Immature natural killer cell (primary cell): Measurements from ENCODE around the gene PRR16. TPM values are rescaled to one million over a fixed set of nuclear protein-coding genes. Genes with fewer than 3 reads are reported as not detected.

Experiments used
- DNase-seq, 3 donors: peaks; one replicate each; pipeline ENCODE4 v3.0.0; 2022; ENCODE audit warnings: mixed read lengths in 1 of 3
- H3K27ac Mint-ChIP-seq, 6 donors: one replicate each; pipeline ENCODE4 v1.8.0; 2020; ENCODE audit warnings: mixed read lengths in 6 of 6, mild to moderate bottlenecking in 5 of 6, inconsistent platforms in 4 of 6, moderate library complexity in 3 of 6
- H3K27me3 Mint-ChIP-seq, 3 donors: one replicate each; pipeline ENCODE4 v1.8.0; 2020 to 2021; ENCODE audit warnings: low read depth in 3 of 3, mild to moderate bottlenecking in 3 of 3, mixed read lengths in 3 of 3, moderate library complexity in 3 of 3, inconsistent platforms in 1 of 3
- H3K36me3 Mint-ChIP-seq, 3 donors: one replicate each; pipeline ENCODE4 v1.8.0; 2020; ENCODE audit warnings: mixed read lengths in 3 of 3, inconsistent platforms in 2 of 3, mild to moderate bottlenecking in 2 of 3
- H3K4me1 Mint-ChIP-seq, 2 donors: one replicate each; pipeline ENCODE4 v1.8.0; 2020; ENCODE audit warnings: inconsistent platforms in 2 of 2, mild to moderate bottlenecking in 2 of 2, mixed read lengths in 2 of 2, moderate library complexity in 1 of 2
- H3K4me3 Mint-ChIP-seq, 5 donors: one replicate each; pipeline ENCODE4 v1.8.0; 2020; ENCODE audit warnings: mild to moderate bottlenecking in 5 of 5, mixed read lengths in 5 of 5, inconsistent platforms in 3 of 5, moderate library complexity in 3 of 5
- H3K9me3 Mint-ChIP-seq, 6 donors: one replicate each; pipeline ENCODE4 v1.8.0; 2020; ENCODE audit warnings: mild to moderate bottlenecking in 6 of 6, mixed read lengths in 6 of 6, inconsistent platforms in 4 of 6, moderate library complexity in 3 of 6
- polyA plus RNA-seq, 3 donors: library from polyadenylated mRNA; unstranded; fragments of 300-500 nt; fragmentation: Illumina TruSeq; gene quantifications; one replicate each; pipeline ENCODE4 v1.2.3, GENCODE V29; 2021

The PRR16 gene
- polyA plus RNA-seq, 3 donors from 2014 or later: not detected

DNA sequence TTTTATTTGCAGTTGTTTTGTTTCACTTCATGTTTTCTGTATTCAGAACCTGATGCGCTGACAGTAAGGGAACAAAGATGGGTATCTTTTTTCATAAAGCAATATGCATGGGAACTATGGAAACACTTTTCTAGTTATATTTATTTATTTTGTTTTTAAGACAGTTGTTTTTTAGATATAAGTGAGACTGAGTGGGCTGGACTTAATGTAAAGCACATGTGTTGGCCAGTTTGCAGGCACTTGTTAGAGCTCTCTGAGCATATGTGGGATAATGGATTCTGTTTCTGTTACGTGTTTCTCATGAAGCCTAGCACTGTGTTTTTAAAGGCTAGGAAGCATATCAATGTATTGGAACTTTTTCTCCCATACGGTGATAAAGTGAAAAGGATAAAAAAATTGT is 164.1 kb downstream of the PRR16 start:
- Mint-ChIP-seq H3K27me3 (peaks cover 0 to 2% (median 0%) of the 10 kb centered on the region in 3 donors), H3K9me3 (peaks cover 9 to 31% (median 21%) of the 10 kb centered on the region in 6 donors), H3K4me1 (peaks cover 0 to 8% of the 10 kb centered on the region in 2 donors), H3K36me3 (peaks cover 0 to 3% (median 0%) of the 10 kb centered on the region in 3 donors), H3K27ac (no peak overlapping the region), H3K4me3 (no peak overlapping the region)
- DNase-seq: no peak

DNA sequence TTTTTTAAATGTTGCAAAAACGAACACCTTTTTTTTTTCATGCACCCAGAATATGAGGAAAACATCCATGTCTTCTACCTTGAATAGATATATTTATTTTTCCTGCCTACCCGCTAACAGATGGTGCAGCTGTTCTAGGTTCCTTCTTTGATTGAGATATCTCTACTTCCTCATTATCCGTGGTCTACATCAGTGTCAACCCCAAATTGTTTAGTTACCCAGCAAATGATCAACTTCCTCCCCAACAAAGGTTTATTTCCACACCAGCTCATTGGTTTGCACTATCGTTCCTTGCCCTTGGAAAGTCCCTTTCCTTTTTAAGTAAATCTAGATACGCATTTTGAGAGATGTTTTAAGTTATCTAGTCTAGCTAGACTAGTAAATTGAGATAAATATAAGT is 166.4 kb downstream of the PRR16 start:
- Mint-ChIP-seq H3K27me3 (peaks cover 0 to 2% (median 0%) of the 10 kb centered on the region in 3 donors), H3K4me1 (no peaks in the 10 kb centered on the region), H3K9me3 (peaks cover 9 to 42% (median 27%) of the 10 kb centered on the region in 6 donors), H3K27ac (no peak overlapping the region), H3K36me3 (peaks cover 0 to 3% (median 0%) of the 10 kb centered on the region in 3 donors), H3K4me3 (no peak overlapping the region)
- no peak for DNase-seq

DNA sequence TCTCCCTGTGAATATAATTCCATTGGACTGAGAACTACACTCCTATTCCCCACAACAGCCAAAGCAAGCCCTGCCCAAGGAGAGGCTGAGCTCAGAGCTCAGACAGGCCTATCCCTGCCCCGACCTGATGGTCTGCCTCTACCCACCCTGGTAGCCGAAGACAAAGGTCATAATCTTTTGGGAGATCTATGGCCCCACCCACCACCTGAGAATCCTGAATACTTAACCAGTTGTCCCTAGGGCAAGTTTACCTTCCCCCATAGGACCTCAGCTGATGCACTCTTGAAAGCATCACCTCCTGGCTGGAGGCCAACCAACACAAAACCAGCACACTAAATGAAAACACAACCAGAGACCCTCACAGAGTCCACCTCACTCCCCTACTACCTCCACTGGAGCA is 167.5 kb downstream of the PRR16 start:
- DNase-seq: no peak
- Mint-ChIP-seq H3K36me3 (peaks cover 0 to 3% (median 0%) of the 10 kb centered on the region in 3 donors), H3K9me3 (peaks cover 11 to 45% (median 30%) of the 10 kb centered on the region in 6 donors), H3K4me1 (no peaks in the 10 kb centered on the region), H3K27ac (no peak overlapping the region), H3K4me3 (no peak overlapping the region), H3K27me3 (peaks cover 0 to 2% (median 0%) of the 10 kb centered on the region in 3 donors)

DNA sequence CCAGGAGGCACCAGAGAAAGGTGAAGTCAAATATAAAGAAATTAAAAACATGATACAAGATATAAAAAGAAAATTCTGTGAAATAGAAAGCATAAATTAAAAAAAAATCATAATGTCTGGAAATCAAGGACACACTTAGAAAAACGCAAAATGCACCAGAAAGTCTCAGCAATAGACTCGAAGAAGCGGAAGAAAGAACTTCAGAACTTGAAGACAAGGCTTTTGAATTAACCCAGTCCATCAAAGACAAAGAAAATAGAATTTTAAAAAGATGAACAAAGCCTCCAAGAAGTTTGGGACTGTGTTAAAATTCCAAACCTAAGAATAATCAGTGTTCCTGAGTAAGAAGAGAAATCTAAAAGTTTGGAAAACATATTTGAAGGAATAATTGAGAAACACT is 168.3 kb downstream of the PRR16 start:
- Mint-ChIP-seq H3K27ac (no peak overlapping the region), H3K9me3 (peaks cover 11 to 51% (median 32%) of the 10 kb centered on the region in 6 donors)

DNA sequence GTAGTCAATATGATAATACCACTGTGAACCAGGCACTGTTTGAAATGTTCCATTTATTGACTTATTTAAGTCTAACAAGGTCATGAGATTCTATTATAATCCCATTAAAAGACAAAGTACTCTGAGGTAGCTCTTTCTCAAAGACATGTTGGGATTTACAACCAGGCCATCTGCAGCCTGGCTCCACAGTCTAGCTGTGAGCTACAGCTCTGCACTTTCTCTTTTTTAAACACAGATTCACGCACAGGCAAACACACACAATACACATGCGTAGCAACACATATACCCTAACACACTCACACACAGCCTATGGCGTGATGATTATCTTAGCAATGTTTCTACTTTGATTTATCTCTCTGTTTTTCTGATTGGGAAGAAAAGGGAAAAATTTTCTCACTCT is 174.3 kb downstream of the PRR16 start:
- no peaks in the 10 kb centered on the region for H3K36me3 Mint-ChIP-seq
- DNase-seq: no peak
- H3K4me3 Mint-ChIP-seq: no peak overlapping the region
- no peak overlapping the region for H3K27ac Mint-ChIP-seq
- H3K27me3 Mint-ChIP-seq: no peaks in the 10 kb centered on the region
- peaks cover 9 to 38% (median 18%) of the 10 kb centered on the region in 6 donors for H3K9me3 Mint-ChIP-seq
- no peaks in the 10 kb centered on the region for H3K4me1 Mint-ChIP-seq

More for the DNA sequence above, 168.3 kb downstream of the PRR16 start:
- Mint-ChIP-seq H3K4me3 (no peak overlapping the region), H3K36me3 (peaks cover 0 to 3% (median 0%) of the 10 kb centered on the region in 3 donors), H3K27me3 (peaks cover 0 to 2% (median 0%) of the 10 kb centered on the region in 3 donors), H3K4me1 (no peaks in the 10 kb centered on the region)
- no peak for DNase-seq

DNA sequence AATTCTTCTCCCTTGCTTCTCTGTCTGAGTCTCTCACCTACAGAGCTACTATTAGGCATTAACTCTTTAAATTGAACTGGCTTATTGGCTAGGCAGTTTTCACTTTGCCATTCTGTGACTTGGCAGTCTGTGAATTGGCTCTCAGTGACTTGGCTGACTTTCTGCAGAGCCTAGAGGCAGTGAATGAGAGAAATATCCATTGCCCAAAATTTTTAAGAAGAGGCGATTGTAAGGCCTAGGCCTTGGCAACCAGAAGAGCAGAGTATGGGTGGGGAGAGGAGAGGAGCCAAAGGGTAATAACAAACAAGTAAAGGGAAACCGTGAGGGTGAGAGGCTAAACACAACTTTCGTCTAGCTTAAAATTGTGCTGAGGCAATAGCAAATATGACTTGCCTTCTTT is 176.7 kb downstream of the PRR16 start:
- peaks cover 9 to 23% (median 14%) of the 10 kb centered on the region in 6 donors for H3K9me3 Mint-ChIP-seq
- no peak overlapping the region for H3K27ac Mint-ChIP-seq
- H3K4me1 Mint-ChIP-seq: no peaks in the 10 kb centered on the region
- H3K4me3 Mint-ChIP-seq: no peak overlapping the region
- H3K27me3 Mint-ChIP-seq: no peaks in the 10 kb centered on the region
- no peaks in the 10 kb centered on the region for H3K36me3 Mint-ChIP-seq
- DNase-seq: no peak

DNA sequence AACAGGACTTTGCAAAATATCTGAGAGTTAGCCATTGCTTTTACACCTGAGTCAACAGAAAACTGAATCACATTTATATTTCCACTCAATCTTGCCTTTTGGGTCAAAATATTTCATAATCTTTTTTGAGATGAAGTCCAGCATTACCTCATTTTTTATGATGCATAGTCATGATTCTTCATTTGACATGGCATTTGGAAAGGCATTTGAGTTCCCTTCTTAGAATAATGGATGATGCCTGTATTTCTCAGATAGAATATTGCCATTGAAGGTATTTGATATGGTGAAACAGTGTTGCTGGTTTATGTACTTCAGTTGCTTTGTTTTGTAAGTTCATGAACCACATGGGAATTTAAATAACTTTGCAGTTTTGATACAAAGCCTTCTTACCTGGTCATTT is 180.4 kb downstream of the PRR16 start:
- DNase-seq: no peak
- Mint-ChIP-seq H3K4me3 (no peak overlapping the region), H3K27ac (no peak overlapping the region), H3K4me1 (no peaks in the 10 kb centered on the region), H3K9me3 (peaks cover 0 to 11% (median 8%) of the 10 kb centered on the region in 6 donors), H3K36me3 (no peaks in the 10 kb centered on the region), H3K27me3 (no peaks in the 10 kb centered on the region)

DNA sequence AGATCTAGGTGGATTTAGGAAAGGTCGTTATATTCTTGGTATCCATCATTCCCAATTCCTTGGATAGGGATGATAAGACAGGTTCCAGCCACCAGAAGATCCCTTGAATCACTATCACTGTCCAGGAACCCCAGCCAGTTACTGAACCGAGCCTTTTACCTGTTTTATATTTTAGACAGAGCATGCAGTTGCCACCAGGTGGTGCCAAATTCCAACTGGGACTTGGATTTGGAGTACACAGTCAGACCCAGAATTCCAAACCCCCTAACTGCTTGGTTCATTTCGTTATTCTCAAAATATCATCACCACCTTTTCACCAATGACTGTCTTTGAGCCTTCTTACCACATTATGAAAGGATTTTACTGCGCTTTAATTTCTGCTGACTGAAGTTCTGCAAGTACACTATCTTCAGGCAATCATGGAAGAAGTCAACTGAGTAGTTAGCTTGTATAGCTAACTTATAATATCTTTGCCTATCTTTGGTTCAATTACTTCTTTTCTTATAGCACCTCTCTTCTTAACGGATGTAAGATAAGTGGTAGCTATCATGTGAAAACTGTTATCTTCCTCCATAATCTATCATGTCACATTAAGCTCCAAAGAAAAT is 191.8 kb downstream of the PRR16 start:
- peaks cover 0 to 1% (median 0%) of the 10 kb centered on the region in 3 donors for H3K27me3 Mint-ChIP-seq
- no peak for DNase-seq
- no peak overlapping the region for H3K4me3 Mint-ChIP-seq
- H3K36me3 Mint-ChIP-seq: peaks cover 0 to 2% (median 0%) of the 10 kb centered on the region in 3 donors
- H3K27ac Mint-ChIP-seq: no peak overlapping the region
- H3K9me3 Mint-ChIP-seq: peaks cover 2 to 35% (median 8%) of the 10 kb centered on the region in 6 donors
- no peaks in the 10 kb centered on the region for H3K4me1 Mint-ChIP-seq

DNA sequence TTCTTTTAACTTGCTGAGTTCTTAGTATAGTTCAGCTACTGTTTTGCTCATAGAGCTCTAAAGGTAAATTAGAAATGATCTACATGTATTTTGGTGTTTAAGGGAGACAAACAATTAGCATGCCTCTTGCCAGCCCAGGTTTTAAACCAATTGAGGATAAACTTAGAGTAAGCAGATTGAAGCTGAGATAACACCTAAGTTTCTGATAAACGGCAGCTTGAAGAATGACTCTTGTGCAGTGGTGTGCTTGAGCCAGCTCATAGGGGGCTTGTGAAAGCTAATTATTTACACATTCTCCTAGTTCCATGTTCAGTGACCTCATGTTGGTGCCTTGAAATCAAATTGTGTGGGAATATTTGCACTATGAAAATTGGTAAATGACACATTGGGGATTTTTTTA is 193.0 kb downstream of the PRR16 start:
- peaks cover 1 to 35% (median 8%) of the 10 kb centered on the region in 6 donors for H3K9me3 Mint-ChIP-seq
- H3K27ac Mint-ChIP-seq: no peak overlapping the region
- no peak for DNase-seq
- H3K4me1 Mint-ChIP-seq: no peaks in the 10 kb centered on the region
- no peak overlapping the region for H3K4me3 Mint-ChIP-seq
- peaks cover 0 to 2% (median 0%) of the 10 kb centered on the region in 3 donors for H3K36me3 Mint-ChIP-seq
- H3K27me3 Mint-ChIP-seq: no peaks in the 10 kb centered on the region

DNA sequence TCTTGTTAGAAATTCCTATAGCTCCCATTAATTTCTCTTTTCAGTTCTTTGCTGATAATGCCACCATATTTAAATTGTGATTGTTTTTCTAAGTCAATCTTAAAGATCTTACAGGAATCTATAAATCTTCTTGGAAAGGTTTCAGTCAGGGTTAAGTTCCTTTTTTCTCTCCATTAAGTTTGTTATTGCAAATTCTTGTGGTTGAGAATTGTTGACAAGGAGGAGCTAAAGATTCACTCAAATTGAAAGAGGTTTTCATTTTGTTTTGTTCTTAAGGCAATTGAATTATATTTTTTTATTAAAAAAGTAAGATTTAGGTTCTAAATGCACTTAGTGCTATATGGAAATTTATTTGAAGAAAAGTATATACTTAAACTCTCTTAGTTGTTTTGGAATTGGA is 213.4 kb downstream of the PRR16 start:
- H3K36me3 Mint-ChIP-seq: no peaks in the 10 kb centered on the region
- H3K27ac Mint-ChIP-seq: no peak overlapping the region
- H3K9me3 Mint-ChIP-seq: peaks cover 0 to 20% (median 6%) of the 10 kb centered on the region in 6 donors
- no peaks in the 10 kb centered on the region for H3K4me1 Mint-ChIP-seq
- H3K4me3 Mint-ChIP-seq: no peak overlapping the region
- DNase-seq: no peak
- peaks cover 0 to 2% (median 1%) of the 10 kb centered on the region in 3 donors for H3K27me3 Mint-ChIP-seq

DNA sequence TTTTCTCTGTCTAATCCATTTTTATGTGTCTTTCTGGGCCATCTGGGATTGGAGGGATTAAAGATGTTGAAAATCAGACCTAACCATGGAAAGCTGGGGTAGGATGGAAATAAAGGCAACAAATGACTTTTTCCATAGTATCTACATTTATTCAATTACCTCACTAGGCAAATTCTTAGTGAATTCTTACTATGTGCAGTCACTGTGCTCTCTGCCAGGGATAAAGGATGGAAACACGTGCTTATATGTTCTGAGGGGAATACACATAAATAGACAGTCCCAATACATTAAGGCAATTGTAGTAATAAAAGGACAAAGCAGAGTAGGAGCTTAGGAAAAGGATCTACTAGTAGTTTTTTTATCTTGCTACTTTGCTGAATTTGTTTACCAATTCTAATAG is 214.2 kb downstream of the PRR16 start:
- no peak for DNase-seq
- Mint-ChIP-seq H3K27ac (no peak overlapping the region), H3K27me3 (peaks cover 0 to 2% (median 1%) of the 10 kb centered on the region in 3 donors), H3K36me3 (peaks cover 0 to 4% (median 0%) of the 10 kb centered on the region in 3 donors), H3K4me3 (no peak overlapping the region), H3K9me3 (peaks cover 0 to 24% (median 7%) of the 10 kb centered on the region in 6 donors), H3K4me1 (no peaks in the 10 kb centered on the region)

DNA sequence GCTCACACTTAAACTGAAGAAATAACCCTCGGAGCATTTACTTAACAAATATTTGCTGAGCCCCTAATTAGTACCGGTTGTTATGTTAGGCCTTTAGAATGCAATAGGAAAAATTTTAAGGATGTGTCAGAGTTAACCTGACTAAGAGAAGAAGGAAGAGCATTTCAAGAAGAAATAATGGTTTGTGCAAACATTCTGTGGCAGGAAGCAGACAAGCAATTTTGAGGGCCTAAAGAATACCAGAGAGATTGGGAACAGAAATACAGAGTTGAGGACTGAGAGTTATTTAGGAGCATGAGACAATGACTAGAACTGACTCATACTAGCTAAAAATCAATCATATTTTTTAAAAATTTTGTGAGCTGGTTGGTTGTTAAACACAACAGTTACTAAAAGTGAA is 218.8 kb downstream of the PRR16 start:
- Mint-ChIP-seq H3K4me1 (no peaks in the 10 kb centered on the region), H3K9me3 (peaks cover 0 to 31% (median 10%) of the 10 kb centered on the region in 6 donors), H3K27ac (no peak overlapping the region), H3K4me3 (no peak overlapping the region), H3K36me3 (peaks cover 0 to 4% (median 0%) of the 10 kb centered on the region in 3 donors), H3K27me3 (peaks cover 0 to 2% (median 1%) of the 10 kb centered on the region in 3 donors)
- DNase-seq: no peak

DNA sequence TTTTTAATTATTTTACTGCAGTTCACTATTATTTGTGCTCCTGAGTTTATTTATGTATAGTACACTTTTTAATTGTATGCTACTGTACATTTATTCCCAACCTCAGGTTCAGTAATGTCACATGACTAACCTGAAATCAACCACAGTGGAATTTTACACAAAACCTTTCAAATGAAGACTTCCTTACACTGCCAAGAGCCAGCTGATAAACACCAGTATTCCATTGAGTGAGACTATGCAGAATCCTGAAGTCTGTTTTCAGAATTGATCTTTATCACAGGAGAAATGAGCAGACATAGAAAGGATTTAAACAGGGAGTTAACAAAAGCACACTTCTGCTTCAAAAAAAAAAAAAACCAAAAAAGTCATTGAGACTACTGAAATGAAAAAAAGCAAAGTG is 219.5 kb downstream of the PRR16 start:
- Mint-ChIP-seq H3K4me3 (no peak overlapping the region), H3K36me3 (peaks cover 0 to 4% (median 0%) of the 10 kb centered on the region in 3 donors), H3K27me3 (peaks cover 0 to 1% (median 0%) of the 10 kb centered on the region in 3 donors), H3K27ac (no peak overlapping the region), H3K9me3 (peaks cover 0 to 32% (median 9%) of the 10 kb centered on the region in 6 donors), H3K4me1 (no peaks in the 10 kb centered on the region)
- DNase-seq: no peak

DNA sequence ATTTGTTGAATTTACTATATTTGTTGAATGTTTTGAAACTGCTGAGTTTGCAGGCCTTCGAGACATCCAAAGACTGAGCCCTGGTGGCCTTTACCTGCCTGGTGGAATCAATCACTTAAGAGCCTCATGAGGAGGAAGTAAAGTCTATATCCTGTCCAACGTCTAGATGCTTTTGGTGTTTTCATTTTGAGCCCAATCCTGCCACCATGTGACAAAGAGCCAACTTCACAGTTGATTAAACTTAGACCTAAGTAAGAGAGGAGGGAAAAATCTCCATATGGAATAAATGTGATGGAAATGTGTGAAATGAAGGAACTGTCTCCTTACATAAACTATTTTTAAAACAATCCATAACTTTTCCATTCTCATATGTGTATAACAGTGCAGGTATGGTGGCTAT is 220.1 kb downstream of the PRR16 start:
- Mint-ChIP-seq H3K9me3 (peaks cover 0 to 29% (median 10%) of the 10 kb centered on the region in 6 donors), H3K27me3 (no peaks in the 10 kb centered on the region), H3K4me1 (no peaks in the 10 kb centered on the region), H3K4me3 (no peak overlapping the region), H3K36me3 (peaks cover 0 to 4% (median 0%) of the 10 kb centered on the region in 3 donors), H3K27ac (no peak overlapping the region)
- DNase-seq: no peak
